NCI-H510A (cell line): ENCODE results near the gene ZDHHC14.
A peak's percentile ranks its signal among the peaks of the same experiment; 100 is the strongest.

Experiments used
- DNase-seq: peaks from one replicate; lab custom pipeline; 2025; lab: John Stamatoyannopoulos, UW

The ZDHHC14 gene

GRCh38 chr6:157602521-157603295 is 221.7 kb downstream of the ZDHHC14 start:
- no peak for DNase-seq

- peak; percentile 38 for DNase-seq
Observed at GRCh38 chr6:157603314-157603940, 222.4 kb downstream of the ZDHHC14 start.

GRCh38 chr6:157603971-157604370 is 223.0 kb downstream of the ZDHHC14 start:
- no peak for DNase-seq

GRCh38 chr6:157604816-157605215 is 223.8 kb downstream of the ZDHHC14 start:
- no peak for DNase-seq

GRCh38 chr6:157605484-157605883 is 224.5 kb downstream of the ZDHHC14 start:
- no peak for DNase-seq

- no peak for DNase-seq
Observed at GRCh38 chr6:157606516-157606915, 225.5 kb downstream of the ZDHHC14 start.

- DNase-seq = no peak
Observed at GRCh38 chr6:157607317-157608109, 226.5 kb downstream of the ZDHHC14 start.

GRCh38 chr6:157608221-157609075 is 227.5 kb downstream of the ZDHHC14 start:
- no peak for DNase-seq

GRCh38 chr6:157609117-157609516 is 228.1 kb downstream of the ZDHHC14 start:
- DNase-seq = no peak

GRCh38 chr6:157609556-157609955 is 228.6 kb downstream of the ZDHHC14 start:
- DNase-seq = no peak

- DNase-seq = no peak
Observed at GRCh38 chr6:157610451-157610999, 229.5 kb downstream of the ZDHHC14 start.

- DNase-seq = no peak
Observed at GRCh38 chr6:157611406-157611805, 230.4 kb downstream of the ZDHHC14 start.

- no peak for DNase-seq
Observed at GRCh38 chr6:157613011-157613522, 232.1 kb downstream of the ZDHHC14 start.

GRCh38 chr6:157614026-157614568 is 233.1 kb downstream of the ZDHHC14 start:
- no peak for DNase-seq

GRCh38 chr6:157615420-157615769 is 234.4 kb downstream of the ZDHHC14 start:
- no peak for DNase-seq

- no peak for DNase-seq
Observed at GRCh38 chr6:157615951-157616350, 235.0 kb downstream of the ZDHHC14 start.

- no peak for DNase-seq
Observed at GRCh38 chr6:157620944-157621343, 240.0 kb downstream of the ZDHHC14 start.

- DNase-seq = no peak
Observed at GRCh38 chr6:157621406-157621805, 240.4 kb downstream of the ZDHHC14 start.

GRCh38 chr6:157622427-157622826 is 241.4 kb downstream of the ZDHHC14 start:
- no peak for DNase-seq

- DNase-seq = no peak
Observed at GRCh38 chr6:157625111-157625510, 244.1 kb downstream of the ZDHHC14 start.

GRCh38 chr6:157625764-157626163 is 244.8 kb downstream of the ZDHHC14 start:
- DNase-seq = no peak
